Measurements from ENCODE around the gene UNC13B.

Gene UNC13B

GRCh38 chr9:35370241-35370640 is 208.4 kb downstream of the UNC13B start:
- DNase-seq (ENCODE audit: extremely low spot score) = no peak
- TF ChIP-seq BHLHE40 (IDR thresholded peaks at IDR 0.05; ENCODE audit: borderline replicate concordance) (no peak), CTBP1 (IDR thresholded peaks at IDR 0.05; ENCODE audit: borderline replicate concordance) (no peak), TARDBP (IDR thresholded peaks at IDR 0.05) (no peak)
- CTCF ChIA-PET = no interaction called here
- POLR2A ChIA-PET = no interaction called here

GRCh38 chr9:35374436-35374835 is 212.6 kb downstream of the UNC13B start:
- ChIA-PET POLR2A (no interaction called here), CTCF (no interaction called here)
- DNase-seq (ENCODE audit: extremely low spot score) = no peak
- TF ChIP-seq SP1 (IDR thresholded peaks at IDR 0.05) = no peak
- TF ChIP-seq SUZ12 (IDR thresholded peaks at IDR 0.05) = no peak
- TF ChIP-seq BHLHE40 (IDR thresholded peaks at IDR 0.05; ENCODE audit: borderline replicate concordance) = no peak
- no peak for TF ChIP-seq FOXK2 (IDR thresholded peaks at IDR 0.05)
- TF ChIP-seq L3MBTL2 (conservative IDR thresholded peaks at IDR 0.05) = no peak
- TF ChIP-seq PKNOX1 (IDR thresholded peaks at IDR 0.05) = no peak
- TF ChIP-seq HDGF (IDR thresholded peaks at IDR 0.05; ENCODE audit: borderline replicate concordance) = no peak
- no peak for TF ChIP-seq ELF4 (IDR thresholded peaks at IDR 0.05)

GRCh38 chr9:35374910-35375309 is 213.1 kb downstream of the UNC13B start:
- ChIA-PET POLR2A (no interaction called here), CTCF (no interaction called here)
- no peak for DNase-seq (ENCODE audit: extremely low spot score)
- TF ChIP-seq ZNF384 (IDR thresholded peaks at IDR 0.05) (no peak), SUZ12 (IDR thresholded peaks at IDR 0.05) (no peak), BHLHE40 (IDR thresholded peaks at IDR 0.05; ENCODE audit: borderline replicate concordance) (no peak), NFRKB (IDR thresholded peaks at IDR 0.05) (no peak), FOXA1 (IDR thresholded peaks at IDR 0.05) (no peak), PKNOX1 (IDR thresholded peaks at IDR 0.05) (no peak), FOXK2 (IDR thresholded peaks at IDR 0.05) (no peak), CTBP1 (IDR thresholded peaks at IDR 0.05; ENCODE audit: borderline replicate concordance) (no peak), HDGF (IDR thresholded peaks at IDR 0.05; ENCODE audit: borderline replicate concordance) (no peak), TARDBP (IDR thresholded peaks at IDR 0.05) (no peak)

GRCh38 chr9:35380039-35380438 is 218.2 kb downstream of the UNC13B start:
- CTCF ChIA-PET = no interaction called here
- DNase-seq (ENCODE audit: extremely low spot score) = no peak
- TF ChIP-seq NFRKB (IDR thresholded peaks at IDR 0.05) (no peak), CTBP1 (IDR thresholded peaks at IDR 0.05; ENCODE audit: borderline replicate concordance) (no peak), BHLHE40 (IDR thresholded peaks at IDR 0.05; ENCODE audit: borderline replicate concordance) (no peak), PKNOX1 (IDR thresholded peaks at IDR 0.05) (no peak), SUZ12 (IDR thresholded peaks at IDR 0.05) (no peak), FOXM1 (IDR thresholded peaks at IDR 0.05; ENCODE audit: borderline replicate concordance) (no peak), ARNT (IDR thresholded peaks at IDR 0.05) (no peak), HDGF (IDR thresholded peaks at IDR 0.05; ENCODE audit: borderline replicate concordance) (no peak), TARDBP (IDR thresholded peaks at IDR 0.05) (no peak), ELF4 (IDR thresholded peaks at IDR 0.05) (no peak), LEF1 (IDR thresholded peaks at IDR 0.05; ENCODE audit: borderline replicate concordance) (no peak), FOXA1 (IDR thresholded peaks at IDR 0.05) (no peak), ZNF384 (IDR thresholded peaks at IDR 0.05) (no peak), L3MBTL2 (conservative IDR thresholded peaks at IDR 0.05) (no peak), FOXK2 (IDR thresholded peaks at IDR 0.05) (no peak), SP1 (IDR thresholded peaks at IDR 0.05) (no peak)
- POLR2A ChIA-PET = no interaction called here

GRCh38 chr9:35380619-35381018 is 218.8 kb downstream of the UNC13B start:
- CTCF ChIA-PET = no interaction called here
- no peak for TF ChIP-seq FOXM1 (IDR thresholded peaks at IDR 0.05; ENCODE audit: borderline replicate concordance)
- no peak for TF ChIP-seq FOXK2 (IDR thresholded peaks at IDR 0.05)
- no peak for TF ChIP-seq CTBP1 (IDR thresholded peaks at IDR 0.05; ENCODE audit: borderline replicate concordance)
- TF ChIP-seq LEF1 (IDR thresholded peaks at IDR 0.05; ENCODE audit: borderline replicate concordance) = no peak
- no peak for TF ChIP-seq TARDBP (IDR thresholded peaks at IDR 0.05)
- TF ChIP-seq ELF4 (IDR thresholded peaks at IDR 0.05) = no peak
- no peak for TF ChIP-seq BHLHE40 (IDR thresholded peaks at IDR 0.05; ENCODE audit: borderline replicate concordance)
- no peak for DNase-seq (ENCODE audit: extremely low spot score)
- POLR2A ChIA-PET = no interaction called here

GRCh38 chr9:35385042-35385441 is 223.2 kb downstream of the UNC13B start:
- TF ChIP-seq SUZ12 (IDR thresholded peaks at IDR 0.05) = no peak
- no peak for TF ChIP-seq L3MBTL2 (conservative IDR thresholded peaks at IDR 0.05)
- TF ChIP-seq ELF4 (IDR thresholded peaks at IDR 0.05) = no peak
- TF ChIP-seq LEF1 (IDR thresholded peaks at IDR 0.05; ENCODE audit: borderline replicate concordance) = no peak
- no peak for TF ChIP-seq TARDBP (IDR thresholded peaks at IDR 0.05)
- TF ChIP-seq SP1 (IDR thresholded peaks at IDR 0.05) = no peak
- no peak for TF ChIP-seq FOXA1 (IDR thresholded peaks at IDR 0.05)
- no peak for TF ChIP-seq FOXM1 (IDR thresholded peaks at IDR 0.05; ENCODE audit: borderline replicate concordance)
- TF ChIP-seq HDGF (IDR thresholded peaks at IDR 0.05; ENCODE audit: borderline replicate concordance) = no peak
- TF ChIP-seq NFRKB (IDR thresholded peaks at IDR 0.05) = no peak
- no peak for TF ChIP-seq BHLHE40 (IDR thresholded peaks at IDR 0.05; ENCODE audit: borderline replicate concordance)
- no peak for TF ChIP-seq ZNF384 (IDR thresholded peaks at IDR 0.05)
- no peak for TF ChIP-seq PKNOX1 (IDR thresholded peaks at IDR 0.05)
- no peak for TF ChIP-seq ARNT (IDR thresholded peaks at IDR 0.05)
- DNase-seq (ENCODE audit: extremely low spot score) = no peak
- ChIA-PET CTCF (no interaction called here), POLR2A (no interaction called here)
